Stomach smooth muscle (tissue), 2 donors: Measurements from ENCODE around the gene EGR2.
"Not testable (repeated sequence)": the region's sequence is repeated elsewhere in the genome, so short reads cannot be mapped to it uniquely, and the experiment has no call there.

Experiments
- H3K27ac ChIP-seq: one replicate; pipeline ENCODE4 v1.7.0; 2013; ENCODE audit warnings: mild to moderate bottlenecking, low read length, inconsistent platforms
- H3K27me3 ChIP-seq, 2 donors: one replicate each; pipeline ENCODE4 v1.7.0; 2013; ENCODE audit warnings: low read length in 2 of 2; ENCODE audit not compliant: insufficient read depth in 2 of 2, control insufficient read depth in 1 of 2
- H3K36me3 ChIP-seq, 2 donors: one replicate each; pipeline ENCODE4 v1.7.0; 2013; ENCODE audit warnings: low read length in 2 of 2; ENCODE audit not compliant: control insufficient read depth in 2 of 2, insufficient read depth in 2 of 2
- H3K4me1 ChIP-seq: one replicate; pipeline ENCODE4 v1.7.0; 2013; ENCODE audit warnings: low read length; ENCODE audit not compliant: control insufficient read depth, insufficient read depth
- H3K4me3 ChIP-seq, 2 donors: one replicate each; pipeline ENCODE4 v1.7.0; 2013; ENCODE audit warnings: low read length in 2 of 2
- H3K9ac ChIP-seq, 2 donors: one replicate each; pipeline ENCODE4 v1.7.0; 2013; ENCODE audit warnings: low read length in 2 of 2, mild to moderate bottlenecking in 1 of 2
- H3K9me3 ChIP-seq, 2 donors: one replicate each; pipeline ENCODE4 v1.7.0; 2013; ENCODE audit warnings: low read length in 2 of 2; ENCODE audit not compliant: control insufficient read depth in 2 of 2
- donor health status: healthy.
- donor health status: Pancreatic carcinoma.

The EGR2 gene

GRCh38 chr10:62795100-62795499, 21.1 kb downstream of the EGR2 start:
- Histone ChIP-seq H3K9ac (no peak overlapping the region), H3K9me3 (no peaks in the 10 kb centered on the region), H3K27ac (no peak overlapping the region), H3K4me3 (no peak overlapping the region), H3K36me3 (no peaks in the 10 kb centered on the region), H3K4me1 (no peaks in the 10 kb centered on the region), H3K27me3 (no peaks in the 10 kb centered on the region)

- Histone ChIP-seq H3K36me3 (no peaks in the 10 kb centered on the region), H3K27me3 (no peaks in the 10 kb centered on the region), H3K4me1 (peaks cover 2% of the 10 kb centered on the region), H3K9me3 (no peaks in the 10 kb centered on the region), H3K27ac (no peak overlapping the region), H3K4me3 (no peak overlapping the region), H3K9ac (no peak overlapping the region)
Measured at GRCh38 chr10:62794306-62794705, 21.9 kb downstream of the EGR2 start.

GRCh38 chr10:62792261-62792660, 23.9 kb downstream of the EGR2 start:
- H3K27ac ChIP-seq: no peak overlapping the region
- no peak overlapping the region for H3K4me3 ChIP-seq
- H3K36me3 ChIP-seq: no peaks in the 10 kb centered on the region
- H3K27me3 ChIP-seq: no peaks in the 10 kb centered on the region
- H3K4me1 ChIP-seq: peaks cover 9% of the 10 kb centered on the region
- no peaks in the 10 kb centered on the region for H3K9me3 ChIP-seq
- no peak overlapping the region for H3K9ac ChIP-seq

- Histone ChIP-seq H3K4me1 (peaks cover 9% of the 10 kb centered on the region), H3K27ac (no peak overlapping the region), H3K9ac (no peak overlapping the region), H3K36me3 (no peaks in the 10 kb centered on the region), H3K9me3 (no peaks in the 10 kb centered on the region), H3K27me3 (no peaks in the 10 kb centered on the region), H3K4me3 (no peak overlapping the region)
Measured at GRCh38 chr10:62790571-62790970, 25.6 kb downstream of the EGR2 start.

- Histone ChIP-seq H3K4me1 (peaks cover 9% of the 10 kb centered on the region), H3K9me3 (no peaks in the 10 kb centered on the region), H3K9ac (no peak overlapping the region), H3K4me3 (no peak overlapping the region), H3K36me3 (no peaks in the 10 kb centered on the region), H3K27me3 (no peaks in the 10 kb centered on the region), H3K27ac (no peak overlapping the region)
Measured at GRCh38 chr10:62790019-62790555, 26.1 kb downstream of the EGR2 start.

- no peaks in the 10 kb centered on the region for H3K36me3 ChIP-seq
- no peak overlapping the region for H3K4me3 ChIP-seq
- H3K9ac ChIP-seq: no peak overlapping the region
- H3K4me1 ChIP-seq: peaks cover 9% of the 10 kb centered on the region
- H3K27ac ChIP-seq: no peak overlapping the region
- no peaks in the 10 kb centered on the region for H3K9me3 ChIP-seq
- H3K27me3 ChIP-seq: no peaks in the 10 kb centered on the region
Measured at GRCh38 chr10:62788861-62789467, 27.2 kb downstream of the EGR2 start.

- not testable (repeated sequence) for H3K27ac ChIP-seq, H3K36me3 ChIP-seq, H3K4me1 ChIP-seq, H3K4me3 ChIP-seq, H3K9ac ChIP-seq, H3K9me3 ChIP-seq, H3K27me3 ChIP-seq
Measured at GRCh38 chr10:62788285-62788684, 27.9 kb downstream of the EGR2 start.

- not testable (repeated sequence) for H3K27ac ChIP-seq, H3K9me3 ChIP-seq, H3K9ac ChIP-seq, H3K4me3 ChIP-seq, H3K4me1 ChIP-seq, H3K27me3 ChIP-seq, H3K36me3 ChIP-seq
Measured at GRCh38 chr10:62784537-62784936, 31.6 kb downstream of the EGR2 start.

- Histone ChIP-seq H3K4me1 (no peaks in the 10 kb centered on the region), H3K4me3 (no peak overlapping the region), H3K27ac (no peak overlapping the region), H3K27me3 (no peaks in the 10 kb centered on the region), H3K36me3 (no peaks in the 10 kb centered on the region), H3K9me3 (no peaks in the 10 kb centered on the region), H3K9ac (no peak overlapping the region)
Measured at GRCh38 chr10:62779487-62780248, 36.5 kb downstream of the EGR2 start.

GRCh38 chr10:62778125-62778524, 38.0 kb downstream of the EGR2 start:
- Histone ChIP-seq H3K27ac (no peak overlapping the region), H3K4me3 (no peak overlapping the region), H3K36me3 (no peaks in the 10 kb centered on the region), H3K9ac (no peak overlapping the region), H3K27me3 (no peaks in the 10 kb centered on the region), H3K4me1 (no peaks in the 10 kb centered on the region), H3K9me3 (no peaks in the 10 kb centered on the region)
